WTC11 (cell line): Measurements from ENCODE around the gene PSMF1. TPM values are rescaled to one million over a fixed set of nuclear protein-coding genes. Genes with fewer than 3 reads are reported as not detected.
"Not testable (repeated sequence)": the region's sequence is repeated elsewhere in the genome, so short reads cannot be mapped to it uniquely, and the experiment has no call there.

Experiments
- ATAC-seq: fragments of 200-7000 bp; cut with Tn5 transposase; 2 replicates; pipeline ENCODE4 v1.10.0; 2021; ENCODE audit warnings: mild to moderate bottlenecking, moderate library complexity
- CTCF ChIA-PET: fragments of 300-600 bp; sonication (Branson Sonifier 250); formaldehyde crosslinking; loops from one replicate; lab custom pipeline; 2021; ENCODE audit warnings: antibody characterized with exemption; lab: Charles Lee
- POLR2A ChIA-PET: fragments of 350-600 bp; sonication (Branson Sonifier 250); formaldehyde crosslinking; loops from one replicate; lab custom pipeline; 2021; ENCODE audit warnings: antibody characterized with exemption; lab: Charles Lee
- DNase-seq: peaks from one replicate; pipeline ENCODE4 v3.0.0; 2021; ENCODE audit warnings: low spot score
- H3K27ac Mint-ChIP-seq: 2 replicates; pipeline ENCODE4 v1.8.0; 2021; ENCODE audit warnings: mixed read lengths
- H3K27me3 Mint-ChIP-seq: 2 replicates; pipeline ENCODE4 v1.8.0; 2021; ENCODE audit warnings: low read depth, mild to moderate bottlenecking, moderate library complexity, mixed read lengths
- H3K36me3 Mint-ChIP-seq: 2 replicates; pipeline ENCODE4 v1.8.0; 2021; ENCODE audit warnings: mixed read lengths
- H3K4me1 Mint-ChIP-seq: 2 replicates; pipeline ENCODE4 v1.8.0; 2022; ENCODE audit warnings: mixed read lengths
- H3K4me3 Mint-ChIP-seq: 2 replicates; pipeline ENCODE4 v1.8.0; 2021; ENCODE audit warnings: mild to moderate bottlenecking, moderate library complexity, mixed read lengths
- H3K9me3 Mint-ChIP-seq: 2 replicates; pipeline ENCODE4 v1.8.0; 2021; ENCODE audit warnings: mixed read lengths
- E2F4 ChIP-seq: sonication (generic); formaldehyde crosslinking; IDR thresholded peaks from 2 replicates; pipeline ENCODE4 v1.8.1; 2022; ENCODE audit warnings: low read depth, mild to moderate bottlenecking, moderate library complexity, missing genetic modification reagents, borderline replicate concordance
- ELF4 ChIP-seq: sonication (generic); formaldehyde crosslinking; IDR thresholded peaks from 2 replicates; pipeline ENCODE4 v1.8.1; 2022; ENCODE audit warnings: low read depth, mild to moderate bottlenecking, moderate library complexity, missing genetic modification reagents
- ESRRA ChIP-seq: sonication (generic); formaldehyde crosslinking; IDR thresholded peaks from 2 replicates; pipeline ENCODE4 v1.8.1; 2022; ENCODE audit warnings: mild to moderate bottlenecking, missing genetic modification reagents, borderline replicate concordance
- FOXP1 ChIP-seq: sonication (generic); formaldehyde crosslinking; IDR thresholded peaks from 2 replicates; pipeline ENCODE4 v1.8.0; 2022; ENCODE audit warnings: missing genetic modification reagents, mild to moderate bottlenecking, moderate library complexity, borderline replicate concordance
- HMGXB4 ChIP-seq: sonication (generic); formaldehyde crosslinking; IDR thresholded peaks from 2 replicates; pipeline ENCODE4 v1.8.1; 2023; ENCODE audit warnings: mild to moderate bottlenecking, moderate library complexity, missing genetic modification reagents
- KAT7 ChIP-seq: sonication (generic); formaldehyde crosslinking; IDR thresholded peaks from 2 replicates; pipeline ENCODE4 v1.8.1; 2023; ENCODE audit warnings: missing genetic modification reagents, mild to moderate bottlenecking, borderline replicate concordance
- NFYB ChIP-seq: sonication (generic); formaldehyde crosslinking; conservative IDR thresholded peaks from 2 replicates; pipeline ENCODE4 v1.8.0; 2022; ENCODE audit warnings: low read depth, missing genetic modification reagents
- PRDM15 ChIP-seq: sonication (generic); formaldehyde crosslinking; IDR thresholded peaks from 2 replicates; pipeline ENCODE4 v1.8.0; 2022; ENCODE audit warnings: missing genetic modification reagents
- TEAD4 ChIP-seq: sonication (generic); formaldehyde crosslinking; IDR thresholded peaks from 2 replicates; pipeline ENCODE4 v1.8.0; 2022; ENCODE audit warnings: mild to moderate bottlenecking, missing genetic modification reagents
- USF2 ChIP-seq: sonication (generic); formaldehyde crosslinking; IDR thresholded peaks from 2 replicates; pipeline ENCODE4 v1.8.1; 2023; ENCODE audit warnings: mild to moderate bottlenecking, missing genetic modification reagents, moderate library complexity
- ZBTB43 ChIP-seq: sonication (generic); formaldehyde crosslinking; IDR thresholded peaks from 2 replicates; pipeline ENCODE4 v1.8.1; 2023; ENCODE audit warnings: mild to moderate bottlenecking, missing genetic modification reagents
- ZNF138 ChIP-seq: sonication (generic); formaldehyde crosslinking; conservative IDR thresholded peaks from 2 replicates; pipeline ENCODE4 v1.8.1; 2022; ENCODE audit warnings: mild to moderate bottlenecking, moderate library complexity, missing genetic modification reagents
- ZNF416 ChIP-seq: fragments of 250-450 bp; sonication (Bioruptor Pico); IDR thresholded peaks from 2 replicates; pipeline ENCODE4 v1.9.0; 2021; ENCODE audit warnings: mild to moderate bottlenecking, inconsistent platforms
- ZNF532 ChIP-seq: fragments of 250-450 bp; sonication (Bioruptor Pico); IDR thresholded peaks from 2 replicates; pipeline ENCODE4 v1.9.0; 2021; ENCODE audit warnings: mild to moderate bottlenecking, borderline replicate concordance
- total RNA-seq: library from RNA; stranded (reverse); gene quantifications from 3 replicates; pipeline ENCODE4 v1.2.3, GENCODE V29; 2021

The PSMF1 gene
- total RNA-seq, 1 experiment from 2014 or later, result 113 TPM

GRCh38 chr20:1214838-1215261, 96.4 kb downstream of the PSMF1 start:
- Mint-ChIP-seq H3K4me3 (no peak overlapping the region), H3K27me3 (peaks cover 51% of the 10 kb centered on the region)
- CTCF ChIA-PET, result no interaction called here
- no peak for TF ChIP-seq USF2 (CRISPR knock-in tag)
- TF ChIP-seq ZNF138 (CRISPR knock-in tag), result no peak
- no peak for TF ChIP-seq NFYB (CRISPR knock-in tag)
- TF ChIP-seq TEAD4 (CRISPR knock-in tag), result no peak
- no peak for TF ChIP-seq E2F4 (CRISPR knock-in tag)
- TF ChIP-seq KAT7 (CRISPR knock-in tag), result no peak
- no peak for TF ChIP-seq ESRRA (CRISPR knock-in tag)
- TF ChIP-seq ZBTB43 (CRISPR knock-in tag), result no peak
- TF ChIP-seq, all 79 proteins: peak for 0
- ATAC-seq (no peak), DNase-seq (no peak)
- H3K4me1 Mint-ChIP-seq, result peaks cover 30% of the 10 kb centered on the region
- no peak overlapping the region for H3K27ac Mint-ChIP-seq
- H3K36me3 Mint-ChIP-seq, result peaks cover 14% of the 10 kb centered on the region
- H3K9me3 Mint-ChIP-seq, result peaks cover 26% of the 10 kb centered on the region
- POLR2A ChIA-PET, result no interaction called here

GRCh38 chr20:1215386-1216170, 97.2 kb downstream of the PSMF1 start:
- POLR2A ChIA-PET, result no interaction called here
- H3K27me3 Mint-ChIP-seq, result peaks cover 55% of the 10 kb centered on the region
- no peak for TF ChIP-seq ZNF416
- no peak for TF ChIP-seq ZNF532 (CRISPR knock-in tag)
- no peak for TF ChIP-seq HMGXB4 (CRISPR knock-in tag)
- no peak for TF ChIP-seq FOXP1 (CRISPR knock-in tag)
- no peak for TF ChIP-seq PRDM15 (CRISPR knock-in tag)
- no peak for TF ChIP-seq ELF4 (CRISPR knock-in tag)
- TF ChIP-seq, all 79 proteins: peak for 0
- Mint-ChIP-seq H3K4me1 (peaks cover 30% of the 10 kb centered on the region), H3K4me3 (no peak overlapping the region), H3K9me3 (peaks cover 30% of the 10 kb centered on the region), H3K36me3 (peaks cover 14% of the 10 kb centered on the region), H3K27ac (no peak overlapping the region)
- DNase-seq (no peak), ATAC-seq (no peak)
- CTCF ChIA-PET, result no interaction called here

- ChIA-PET POLR2A (interaction anchor here (0.9 kb wide), 1 partner anchor 10 kb away, joined by 3 read pairs; no protein-coding TSS in a partner anchor), CTCF (interaction anchor here (0.7 to 1.3 kb wide), 2 partner anchors 9 to 12 kb away, joined by 3 read pairs; partner anchors contain the start of gene RAD21L1)
- H3K27me3 Mint-ChIP-seq, result peaks cover 63% of the 10 kb centered on the region
- peaks cover 38% of the 10 kb centered on the region for H3K9me3 Mint-ChIP-seq
- H3K4me1 Mint-ChIP-seq, result peaks cover 30% of the 10 kb centered on the region
- not testable (repeated sequence) for ATAC-seq, H3K27ac Mint-ChIP-seq, H3K4me3 Mint-ChIP-seq
- peaks cover 14% of the 10 kb centered on the region for H3K36me3 Mint-ChIP-seq
- DNase-seq, result peak; percentile 32
Observed at GRCh38 chr20:1216527-1217427, 98.4 kb downstream of the PSMF1 start.
